ENCODE results near the gene ANKMY1.

The ANKMY1 gene

GRCh38 chr2:240526521-240526920, 31.3 kb downstream of the ANKMY1 start:
- H3K27me3 ChIP-seq (ENCODE audit: insufficient read depth, poor library complexity, severe bottlenecking), result no peaks in the 10 kb centered on the region
- no peak overlapping the region for H3K4me3 ChIP-seq (replicated peaks; ENCODE audit: insufficient read depth, low read length)
- DNase-seq (ENCODE audit: low read depth in 1 of 2, low spot score in 1 of 2), result no peak
- no peak for TF ChIP-seq SPI1 (IDR thresholded peaks at IDR 0.05; ENCODE audit: borderline replicate concordance, low read depth)
- no peak for TF ChIP-seq CTCF (IDR thresholded peaks at IDR 0.05; ENCODE audit: insufficient read depth, low read length)
- TF ChIP-seq REST (IDR thresholded peaks at IDR 0.05; ENCODE audit: insufficient replicate concordance, low read depth), result no peak
- TF ChIP-seq POLR2AphosphoS5 (IDR thresholded peaks at IDR 0.05; ENCODE audit: low read depth), result no peak
- no peak for TF ChIP-seq GABPA (IDR thresholded peaks at IDR 0.05; ENCODE audit: low read depth)
- no peak overlapping the region for H3K27ac ChIP-seq (replicated peaks)

GRCh38 chr2:240525802-240526201, 32.0 kb downstream of the ANKMY1 start:
- TF ChIP-seq REST (IDR thresholded peaks at IDR 0.05; ENCODE audit: insufficient replicate concordance, low read depth), result no peak
- no peak for TF ChIP-seq SPI1 (IDR thresholded peaks at IDR 0.05; ENCODE audit: borderline replicate concordance, low read depth)
- TF ChIP-seq GABPA (IDR thresholded peaks at IDR 0.05; ENCODE audit: low read depth), result no peak
- no peak for TF ChIP-seq POLR2AphosphoS5 (IDR thresholded peaks at IDR 0.05; ENCODE audit: low read depth)
- no peak overlapping the region for H3K27ac ChIP-seq (replicated peaks)

GRCh38 chr2:240524963-240525718, 32.6 kb downstream of the ANKMY1 start:
- no peak for TF ChIP-seq REST (IDR thresholded peaks at IDR 0.05; ENCODE audit: insufficient replicate concordance, low read depth)
- no peak for TF ChIP-seq CTCF (IDR thresholded peaks at IDR 0.05; ENCODE audit: insufficient read depth, low read length)
- no peak for TF ChIP-seq GABPA (IDR thresholded peaks at IDR 0.05; ENCODE audit: low read depth)
- TF ChIP-seq POLR2AphosphoS5 (IDR thresholded peaks at IDR 0.05; ENCODE audit: low read depth), result peak; percentile 47
- TF ChIP-seq SPI1 (IDR thresholded peaks at IDR 0.05; ENCODE audit: borderline replicate concordance, low read depth), result peak; percentile 28; the same call in 1 of the 2 replicates
- DNase-seq (ENCODE audit: low read depth in 1 of 2, low spot score in 1 of 2), result peak in 1 of 2 experiments; percentile 47
- Histone ChIP-seq H3K27ac (replicated peaks) (no peak overlapping the region), H3K27me3 (ENCODE audit: insufficient read depth, poor library complexity, severe bottlenecking) (no peaks in the 10 kb centered on the region), H3K4me3 (replicated peaks; ENCODE audit: insufficient read depth, low read length) (no peak overlapping the region)

More at GRCh38 chr2:240525802-240526201, 32.0 kb downstream of the ANKMY1 start:
- DNase-seq (ENCODE audit: low read depth in 1 of 2, low spot score in 1 of 2), result no peak
- H3K4me3 ChIP-seq (replicated peaks; ENCODE audit: insufficient read depth, low read length), result no peak overlapping the region
- no peaks in the 10 kb centered on the region for H3K27me3 ChIP-seq (ENCODE audit: insufficient read depth, poor library complexity, severe bottlenecking)
